ENCODE data around the gene SV2C. TPM values are rescaled to one million over a fixed set of nuclear protein-coding genes. Genes with fewer than 3 reads are reported as not detected.

The SV2C gene
- total RNA-seq, 1 donor from 2014 or later: not detected

DNA sequence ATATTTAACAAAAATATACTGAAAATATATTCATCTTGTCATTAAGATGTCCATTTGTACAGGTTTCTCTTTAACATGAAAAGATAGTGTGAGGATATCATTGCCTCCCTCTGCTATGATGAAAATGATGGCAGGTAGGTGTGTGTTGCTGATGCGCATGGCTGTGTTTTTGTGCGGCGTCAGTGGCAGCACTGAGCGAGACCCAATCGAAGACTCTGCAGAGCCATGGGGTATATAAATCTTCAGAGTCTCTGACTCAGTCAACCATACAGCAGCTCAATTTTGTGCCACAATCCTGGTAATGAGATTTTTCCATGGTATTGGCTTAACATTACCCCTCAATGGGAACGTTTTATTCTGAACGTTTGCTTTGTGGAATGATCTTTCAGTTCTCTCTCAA lies 166.4 kb downstream of the SV2C start:
- DNase-seq (ENCODE audit: extremely low read depth, low read depth, low spot score): no peak

DNA sequence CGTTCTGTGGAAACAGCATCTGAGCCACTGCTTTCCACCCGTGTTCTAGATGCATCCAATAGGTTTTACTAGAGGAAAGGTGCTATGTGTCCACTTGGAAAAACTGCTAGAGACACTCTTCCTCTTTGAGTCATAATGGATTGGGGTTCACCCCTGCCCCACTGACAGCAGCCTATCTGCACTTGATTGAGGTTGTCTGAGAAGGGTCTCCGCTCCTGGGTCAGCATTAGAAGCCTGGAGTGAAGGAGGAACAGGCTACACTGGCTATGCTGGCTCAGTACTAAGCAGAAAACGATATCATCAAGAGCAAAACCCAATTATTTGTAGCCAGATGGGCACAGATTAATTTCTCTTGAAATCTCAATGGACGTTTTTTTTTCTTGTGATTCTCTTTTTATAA lies 167.3 kb downstream of the SV2C start:
- DNase-seq (ENCODE audit: extremely low read depth, low read depth, low spot score): no peak

DNA sequence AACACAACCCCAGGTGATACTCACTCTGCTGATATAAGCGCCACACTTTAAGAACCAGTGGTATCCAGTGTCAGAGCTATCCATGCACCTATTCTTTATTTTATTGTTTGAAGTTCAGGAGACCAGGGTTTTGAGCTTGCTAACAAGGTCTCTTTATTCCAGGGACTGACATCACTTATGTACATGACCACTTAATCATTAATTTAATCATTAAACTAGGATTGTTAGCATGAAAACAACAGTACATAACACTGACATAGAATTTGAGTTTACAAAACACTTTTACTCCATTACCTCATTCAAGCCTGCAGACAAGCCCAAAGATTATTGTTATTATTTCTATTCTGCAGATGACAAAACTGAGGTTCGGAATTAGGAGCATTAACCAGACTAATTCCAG lies 168.5 kb downstream of the SV2C start:
- DNase-seq (ENCODE audit: extremely low read depth, low read depth, low spot score): no peak

DNA sequence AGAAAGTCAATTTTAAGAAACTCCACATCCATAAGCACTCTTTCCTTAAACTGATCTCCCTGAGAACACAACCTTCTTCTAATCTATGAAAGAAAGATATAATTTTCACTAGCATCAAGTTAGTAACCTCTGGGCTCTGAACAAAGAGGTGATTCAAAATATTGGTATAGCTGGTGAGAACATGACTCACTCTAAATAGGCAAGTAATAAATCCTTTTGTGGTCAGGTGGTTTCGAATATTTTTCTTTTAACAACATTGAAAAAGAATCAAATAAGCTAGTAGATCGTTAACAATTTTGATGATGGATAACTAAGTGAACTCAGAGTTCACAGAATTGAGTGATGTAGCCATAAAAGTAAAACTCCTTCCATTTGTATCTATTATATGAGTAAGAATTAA lies 169.3 kb downstream of the SV2C start:
- DNase-seq (ENCODE audit: extremely low read depth, low read depth, low spot score): no peak

DNA sequence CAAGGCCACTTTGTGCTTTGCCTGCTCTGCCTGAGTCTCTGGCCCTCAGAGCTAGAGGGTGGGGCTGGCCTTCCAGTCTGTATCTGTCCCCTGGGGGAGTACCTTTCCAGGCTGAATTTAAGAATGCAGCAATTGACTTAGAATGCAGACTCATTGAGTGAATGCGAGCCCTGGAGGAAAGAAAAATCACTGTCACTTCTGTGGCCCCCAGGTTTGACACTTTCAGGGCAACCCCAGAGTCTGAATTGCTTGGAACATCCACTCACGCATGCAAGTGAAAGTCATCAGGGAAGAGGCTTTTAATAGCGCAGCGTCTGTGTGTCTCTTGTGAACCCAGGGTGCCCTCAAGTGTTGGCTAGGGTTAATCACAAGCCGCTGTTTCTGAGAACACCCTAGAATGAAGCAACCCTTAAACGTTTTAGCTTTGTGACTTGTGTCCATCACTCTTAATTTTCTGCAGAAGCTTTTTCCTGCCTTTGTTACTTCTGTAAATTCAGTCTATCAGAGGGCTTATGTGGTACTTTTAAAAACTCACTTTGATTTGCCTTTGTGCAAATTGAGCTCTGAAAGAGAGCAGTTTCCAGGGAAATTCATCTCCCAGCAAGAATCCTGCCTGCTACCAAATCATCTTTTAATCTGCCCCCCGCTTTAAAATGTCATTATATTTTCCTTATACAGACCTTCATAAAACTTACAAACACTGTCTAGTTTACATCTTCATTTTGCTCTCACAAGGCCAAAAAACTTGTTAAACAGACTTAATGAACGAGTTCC lies 173.1 kb downstream of the SV2C start:
- DNase-seq (ENCODE audit: extremely low read depth, low read depth, low spot score): peak; percentile 27

DNA sequence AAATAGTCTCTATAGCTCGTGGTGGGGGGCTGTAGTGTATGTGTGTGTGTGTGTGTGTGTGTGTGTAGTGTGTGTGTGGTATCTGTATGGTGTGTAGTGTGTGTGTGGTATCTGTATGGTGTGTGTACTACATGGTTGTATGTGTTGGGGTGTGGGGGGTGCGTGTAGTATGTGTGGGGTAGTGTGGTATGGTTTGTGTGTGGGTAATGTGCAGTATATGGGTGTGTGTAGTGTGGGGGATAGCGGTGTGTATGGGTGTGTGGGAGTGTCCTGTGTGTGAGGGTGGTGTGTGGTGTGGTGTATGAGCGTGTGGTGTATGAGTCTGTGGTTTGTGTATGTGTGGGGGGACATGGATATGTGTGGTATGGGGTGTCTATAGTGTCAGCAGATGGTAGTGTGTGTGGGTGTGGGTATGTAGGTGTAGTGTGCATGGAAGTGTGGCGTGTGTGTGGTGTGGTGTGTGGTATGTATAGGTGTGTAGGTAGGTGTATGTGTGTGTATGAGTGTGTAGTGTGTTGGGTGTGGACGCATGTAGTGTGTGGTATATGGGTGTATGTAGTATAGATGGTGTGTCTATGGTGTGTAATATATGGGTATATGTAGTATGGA lies 174.1 kb downstream of the SV2C start:
- DNase-seq (ENCODE audit: extremely low read depth, low read depth, low spot score): no peak

DNA sequence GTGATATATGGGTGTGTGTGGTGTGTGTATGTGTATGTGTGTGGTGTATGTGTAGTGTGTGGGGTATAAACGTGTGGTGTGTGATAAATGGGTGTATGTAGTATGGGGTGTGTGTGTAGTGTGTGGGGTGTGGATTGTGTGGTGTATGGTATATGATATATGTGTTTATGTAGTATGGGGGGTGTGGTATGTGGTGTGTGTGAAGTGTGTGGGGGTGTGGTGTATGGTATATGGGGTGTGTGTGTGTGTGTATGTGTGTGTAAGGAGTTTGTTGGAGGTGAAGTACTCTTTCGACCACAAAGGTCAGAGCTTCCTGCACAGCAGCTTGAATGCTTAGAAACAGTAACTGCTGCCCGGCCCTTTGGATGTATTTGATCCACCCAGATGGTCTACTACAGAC lies 174.7 kb downstream of the SV2C start:
- no peak for DNase-seq (ENCODE audit: extremely low read depth, low read depth, low spot score)

DNA sequence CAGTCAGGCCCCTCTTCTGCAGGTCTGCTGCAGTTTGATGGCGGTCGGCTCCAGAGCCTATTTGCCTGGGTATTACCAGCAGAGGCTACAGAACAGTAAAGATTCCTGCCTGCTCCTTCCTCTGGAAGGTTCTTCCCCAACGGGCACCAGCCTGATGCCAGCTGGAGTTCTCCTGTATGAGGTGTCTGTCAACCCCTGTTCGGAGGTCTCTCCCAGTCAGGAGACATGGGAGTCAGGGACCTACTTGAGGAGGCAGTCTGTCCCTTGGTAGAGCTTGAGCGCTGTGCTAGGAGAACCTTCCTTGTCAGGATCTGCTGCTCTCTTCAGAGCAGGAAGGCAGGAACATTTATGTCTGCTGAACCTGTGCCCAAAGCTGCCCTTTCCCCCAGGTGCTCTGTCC lies 181.5 kb downstream of the SV2C start:
- no peak for DNase-seq (ENCODE audit: extremely low read depth, low read depth, low spot score)

DNA sequence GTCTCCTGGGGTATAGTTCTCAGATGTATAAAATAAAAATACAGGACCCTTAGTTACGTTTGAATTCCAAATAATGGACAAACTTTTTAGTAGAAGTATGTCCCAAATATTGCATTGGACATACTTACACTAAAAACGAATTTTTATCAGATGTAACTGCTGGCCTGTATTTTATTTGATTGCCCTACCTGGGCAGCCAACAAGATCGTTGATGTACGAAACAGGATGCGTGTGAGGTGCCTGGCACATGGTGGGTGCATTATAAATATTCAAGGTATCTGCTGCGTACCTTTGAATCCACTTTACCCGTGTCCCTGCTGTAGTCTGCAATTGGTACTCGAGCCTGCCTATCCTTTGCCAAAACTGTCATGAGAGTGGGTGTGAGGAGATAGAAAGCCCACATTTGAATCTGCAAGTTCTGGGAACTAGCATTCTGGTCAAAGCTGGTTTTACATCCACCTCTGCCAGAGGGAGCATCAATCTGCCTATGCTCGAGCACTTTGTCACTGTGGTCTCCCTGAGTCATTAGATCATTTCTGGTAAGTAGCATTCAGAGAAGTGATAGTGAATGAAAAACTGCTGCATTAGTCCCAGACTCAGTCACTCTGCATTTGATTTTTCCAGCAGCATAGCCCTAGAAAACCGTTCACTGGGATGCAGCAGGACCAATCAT lies 186.2 kb downstream of the SV2C start:
- no peak for DNase-seq (ENCODE audit: extremely low read depth, low read depth, low spot score)

DNA sequence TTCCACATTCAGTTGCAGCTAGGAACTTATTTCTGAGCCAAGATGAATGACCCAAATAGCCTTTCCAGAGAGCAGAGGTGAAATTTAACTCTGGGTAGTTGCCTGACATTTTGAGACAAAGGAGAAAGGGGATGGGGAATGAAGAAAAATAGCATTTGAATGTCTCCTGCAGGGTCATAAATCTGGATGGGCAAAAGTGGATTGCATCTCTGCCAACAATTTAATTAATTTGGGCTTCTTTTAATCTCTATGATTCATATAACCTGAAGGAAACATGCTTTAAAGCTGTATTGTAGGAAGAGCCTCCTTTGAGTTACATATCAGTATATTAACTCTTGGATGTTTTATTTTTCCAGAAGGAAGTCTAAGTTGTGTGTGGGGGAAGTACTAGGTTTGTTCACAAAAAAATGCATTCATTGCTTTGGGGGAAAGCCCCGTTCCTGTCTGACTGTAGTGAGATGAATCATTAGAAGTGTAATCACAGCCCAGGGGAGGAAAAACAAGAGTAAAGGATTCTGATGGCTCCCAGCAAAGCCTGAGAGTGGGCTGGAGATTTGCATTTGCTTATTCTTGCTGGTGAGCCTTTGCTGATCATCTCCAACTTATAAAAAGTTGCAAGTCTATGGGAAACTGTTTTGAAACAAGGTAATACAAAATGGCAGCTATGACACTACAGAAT lies 186.9 kb downstream of the SV2C start:
- DNase-seq (ENCODE audit: extremely low read depth, low read depth, low spot score): no peak

DNA sequence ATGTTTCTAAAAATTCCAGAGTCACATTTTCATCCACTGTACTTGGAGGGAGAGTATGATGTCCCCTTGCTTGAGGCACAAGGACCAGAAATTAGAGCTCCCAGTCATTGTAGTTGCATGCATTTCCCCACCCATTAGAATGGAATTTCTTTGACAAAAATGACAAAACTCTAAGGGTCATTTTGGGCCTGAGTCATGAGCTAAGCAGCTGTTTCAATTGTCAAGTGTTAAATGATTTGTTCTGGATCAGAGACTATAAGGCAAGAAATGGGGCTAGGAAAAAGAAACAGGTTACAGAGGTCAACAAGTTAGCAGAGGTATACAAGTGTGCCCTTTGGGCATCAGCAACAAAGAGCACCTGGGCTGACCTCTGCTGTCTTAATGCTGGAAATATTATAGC lies 188.7 kb downstream of the SV2C start:
- no peak for DNase-seq (ENCODE audit: extremely low read depth, low read depth, low spot score)

DNA sequence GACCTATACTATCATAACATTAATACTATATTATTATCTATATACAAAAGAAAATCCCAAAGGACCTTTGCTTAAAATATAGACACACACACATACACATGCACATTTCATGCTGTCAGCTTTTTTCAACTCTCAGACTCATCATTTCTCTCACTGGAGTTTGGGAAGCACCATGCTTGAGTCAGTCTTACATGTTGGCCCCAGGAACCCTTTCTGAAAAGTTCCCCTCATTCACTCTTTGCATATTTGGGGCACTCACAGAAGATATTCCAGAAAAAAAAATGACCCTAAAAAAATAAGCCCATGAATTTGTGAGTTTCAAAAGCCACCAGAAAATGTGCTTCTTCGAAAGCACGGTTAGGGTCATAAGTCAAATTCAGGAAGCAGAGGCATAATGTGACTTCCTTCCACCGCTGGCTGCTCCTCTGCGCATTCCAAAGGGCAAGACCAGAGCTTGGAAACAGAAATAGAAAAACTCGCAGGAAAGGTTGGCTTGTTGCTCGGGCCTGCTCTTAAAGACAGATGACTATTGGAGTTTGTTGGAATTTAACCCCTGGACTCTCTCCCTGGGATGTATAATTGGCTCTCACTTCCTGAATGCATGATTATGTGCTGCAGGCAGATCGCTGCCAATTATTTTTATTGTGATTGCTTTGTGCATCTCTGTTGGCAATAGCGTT lies 190.2 kb downstream of the SV2C start:
- no peak for DNase-seq (ENCODE audit: extremely low read depth, low read depth, low spot score)

DNA sequence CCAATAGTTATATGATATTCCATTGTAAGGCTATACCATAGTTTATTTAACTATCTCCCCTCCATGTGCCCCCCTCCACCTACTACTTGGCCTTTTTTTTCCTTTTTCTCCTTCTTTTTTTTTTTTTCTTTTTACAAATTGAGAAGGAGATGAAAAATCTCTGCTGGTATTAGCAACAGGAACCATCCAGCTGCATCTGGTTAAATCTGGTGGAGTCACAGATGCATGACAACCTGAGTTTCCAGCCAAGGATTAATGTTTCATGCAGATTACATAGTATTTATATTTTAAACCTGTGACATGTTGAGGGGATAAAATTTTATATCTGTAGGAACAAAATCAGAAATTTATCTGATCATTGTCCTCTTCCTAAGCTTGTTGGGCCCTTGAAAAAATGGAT lies 191.4 kb downstream of the SV2C start:
- no peak for DNase-seq (ENCODE audit: extremely low read depth, low read depth, low spot score)

DNA sequence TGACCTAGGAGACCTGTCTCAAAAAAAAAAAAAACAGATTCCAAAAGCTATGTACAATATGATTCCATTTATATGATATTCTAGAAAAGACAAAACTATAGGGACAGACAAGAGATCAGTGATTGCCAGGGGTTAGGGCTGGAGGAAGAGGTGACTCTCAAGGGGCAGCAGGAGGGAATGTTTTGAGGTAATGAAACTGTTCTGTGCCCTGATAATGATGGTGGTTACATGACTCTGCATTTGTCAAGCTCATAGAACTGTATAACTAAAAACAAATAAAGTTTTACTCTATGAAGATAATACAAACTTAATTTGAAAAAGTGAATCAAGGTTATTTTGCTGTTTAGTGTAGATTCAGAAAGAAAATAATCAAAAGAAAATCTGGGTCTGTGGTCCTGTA lies 194.6 kb downstream of the SV2C start:
- DNase-seq (ENCODE audit: extremely low read depth, low read depth, low spot score): no peak

DNA sequence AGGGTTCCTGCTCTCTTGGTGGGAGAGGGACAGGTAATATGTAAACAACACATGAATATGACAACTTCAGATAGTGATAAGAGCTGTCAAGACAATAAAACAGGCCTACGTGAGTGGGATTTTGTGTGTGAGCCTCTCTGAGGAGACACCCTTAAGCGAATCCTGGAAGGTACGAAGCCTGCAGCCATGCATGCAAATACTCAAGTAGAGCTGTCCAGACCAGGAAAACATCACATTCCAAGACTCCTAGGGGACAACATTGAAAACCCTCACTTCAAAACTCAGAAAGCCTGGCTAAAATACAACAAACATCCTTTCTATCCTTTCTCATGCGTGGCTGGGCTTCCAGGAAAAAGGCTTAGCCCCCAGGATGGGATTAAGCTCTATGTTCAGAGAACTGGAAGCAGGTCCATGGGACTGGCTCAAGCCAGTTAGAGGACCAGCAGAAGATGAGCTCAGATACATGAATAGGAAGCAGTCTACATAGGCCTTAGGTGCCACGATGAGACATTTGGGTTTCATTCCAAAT lies 195.1 kb downstream of the SV2C start:
- DNase-seq (ENCODE audit: extremely low read depth, low read depth, low spot score): no peak

DNA sequence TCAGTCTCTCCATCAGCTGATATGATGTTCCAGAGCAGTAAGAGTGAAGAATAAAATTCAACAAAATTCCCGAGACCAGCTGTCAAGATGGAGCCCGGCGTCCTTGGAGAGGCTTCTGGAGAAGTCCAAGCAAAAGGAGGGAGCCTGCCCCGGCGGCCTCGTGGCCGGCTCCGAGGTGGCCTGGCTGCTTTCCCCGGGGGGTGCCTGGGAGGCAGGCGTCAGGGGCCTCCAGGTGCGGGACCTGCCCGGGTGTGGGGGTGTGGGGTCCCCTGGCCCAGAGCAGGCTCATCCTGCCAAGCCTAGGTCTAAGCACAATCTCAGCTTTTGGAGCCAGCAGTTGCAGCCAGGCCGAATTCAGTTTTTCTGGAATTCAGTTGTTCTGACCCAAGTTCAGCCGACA lies 197.3 kb downstream of the SV2C start:
- DNase-seq (ENCODE audit: extremely low read depth, low read depth, low spot score): no peak

DNA sequence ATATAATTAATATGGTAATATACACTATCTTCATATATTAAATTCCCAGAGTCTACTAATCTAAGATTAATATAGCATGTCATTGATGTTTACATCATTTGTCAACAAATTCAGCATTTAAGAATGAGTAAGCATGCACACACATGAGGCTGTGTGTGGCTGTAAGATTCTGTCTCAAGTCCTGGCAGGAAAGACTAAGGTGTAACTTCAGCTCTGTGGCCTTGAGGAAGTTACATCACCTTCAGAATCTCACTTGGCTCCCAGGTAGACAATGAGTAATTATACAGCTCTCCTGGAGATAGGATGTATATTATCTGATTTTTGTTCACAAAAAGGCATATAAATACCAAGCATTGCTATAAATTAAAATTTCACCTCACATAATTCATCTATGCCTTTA lies 200.5 kb downstream of the SV2C start:
- DNase-seq (ENCODE audit: extremely low read depth, low read depth, low spot score): no peak

DNA sequence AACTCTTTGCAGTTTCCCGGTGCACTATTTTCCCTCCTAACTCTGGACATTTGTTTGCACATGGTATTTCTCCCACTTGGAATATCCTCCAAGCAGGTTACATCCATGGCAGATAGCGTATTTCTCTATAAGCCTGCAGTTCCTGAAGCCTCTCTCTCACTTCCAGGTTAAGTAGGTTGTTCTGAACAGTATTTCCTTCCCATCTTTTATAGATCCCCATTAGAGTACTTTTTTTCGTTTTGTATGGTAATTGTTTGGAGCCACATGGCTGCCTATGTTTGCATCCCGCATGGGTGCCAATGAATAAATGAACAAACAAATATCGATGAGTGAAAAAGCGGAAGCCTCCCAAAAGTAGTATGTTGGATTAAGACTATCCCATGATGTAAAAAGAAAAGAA lies 206.5 kb downstream of the SV2C start:
- DNase-seq (ENCODE audit: extremely low read depth, low read depth, low spot score): no peak

DNA sequence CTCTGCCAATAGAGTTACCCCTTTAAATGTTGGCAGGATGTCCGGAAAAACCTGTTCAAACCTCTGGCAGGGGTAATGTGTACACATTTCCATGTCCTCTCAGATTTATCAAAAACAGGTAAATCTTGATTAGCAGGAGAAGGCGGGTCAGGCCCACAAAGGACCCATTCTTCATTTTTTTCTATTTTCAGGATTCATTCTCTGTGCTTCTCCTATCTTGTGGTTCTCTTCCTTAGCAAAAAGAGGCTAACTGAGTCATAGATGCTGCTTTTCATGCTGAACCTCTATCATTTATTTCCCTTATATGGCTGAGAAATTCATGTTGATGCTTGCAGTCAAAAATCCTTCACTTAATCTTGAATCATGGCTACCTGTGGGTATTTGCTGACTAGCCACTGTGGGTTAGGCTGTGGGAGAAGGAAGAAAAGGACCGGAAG lies 207.2 kb downstream of the SV2C start:
- no peak for DNase-seq (ENCODE audit: extremely low read depth, low read depth, low spot score)

DNA sequence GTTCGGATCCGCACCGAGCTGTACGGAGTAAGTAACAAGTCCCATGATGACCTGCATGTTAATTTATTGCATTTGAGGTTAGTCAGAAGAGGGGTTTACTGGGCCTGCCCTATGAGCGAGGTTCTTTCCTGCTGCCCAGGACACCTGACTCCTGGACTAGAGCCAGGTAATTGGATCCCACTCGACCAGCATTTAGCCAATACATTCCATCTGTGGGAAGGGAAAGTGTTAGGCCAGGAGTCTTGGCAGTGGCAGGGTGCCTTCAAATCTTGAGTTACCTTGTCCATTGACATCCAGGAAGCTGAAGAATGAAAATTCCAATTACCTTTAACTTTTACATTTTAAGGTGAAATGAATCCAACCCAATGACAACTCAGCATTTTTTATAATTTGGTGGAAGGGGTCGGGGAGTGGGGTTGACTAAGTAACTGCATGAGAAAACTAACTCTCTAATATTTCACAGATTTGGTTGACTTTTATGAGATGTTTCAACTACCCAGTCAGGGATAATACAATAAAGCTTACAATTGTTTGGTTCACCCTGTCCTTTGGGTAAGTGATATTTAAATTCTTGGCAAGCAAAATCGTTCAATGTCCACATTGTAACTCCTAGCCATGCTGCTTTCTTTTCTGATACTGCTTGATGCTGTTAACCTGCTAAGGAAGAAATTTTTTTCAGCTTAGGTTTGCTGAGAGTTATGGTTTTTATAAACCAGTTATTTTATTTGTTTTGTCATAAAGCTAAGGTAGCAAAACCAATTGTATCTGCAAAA lies 208.3 kb downstream of the SV2C start:
- no peak for DNase-seq (ENCODE audit: extremely low read depth, low read depth, low spot score)
